IPS-11a (cell line): ENCODE measurements around the gene TBX18.

Experiments
- H3K4me3 ChIP-seq: one replicate; pipeline ENCODE4 v1.5.1; 2013; ENCODE audit warnings: low read depth, low read length, control low read depth

TBX18 gene

GRCh38 chr6:84764332-84765049 is at the start of gene TBX18:
Gene TBX18, minus strand, starts transcription at chr6:84764598. Its CDS starts 417 bp downstream, at chr6:84764181.
- peak within 1 kb of the TSS; percentile 50 for H3K4me3 ChIP-seq

- H3K4me3 ChIP-seq: no peak overlapping the region
Observed at GRCh38 chr6:84811351-84811750, 47.0 kb upstream of the TBX18 start.

- H3K4me3 ChIP-seq: no peak overlapping the region
Observed at GRCh38 chr6:84809455-84809854, 45.1 kb upstream of the TBX18 start.

GRCh38 chr6:84808491-84809061 is 44.2 kb upstream of the TBX18 start:
- no peak overlapping the region for H3K4me3 ChIP-seq

- no peak overlapping the region for H3K4me3 ChIP-seq
Observed at GRCh38 chr6:84805145-84805544, 40.7 kb upstream of the TBX18 start.

- no peak overlapping the region for H3K4me3 ChIP-seq
Observed at GRCh38 chr6:84804720-84805119, 40.3 kb upstream of the TBX18 start.

- no peak overlapping the region for H3K4me3 ChIP-seq
Observed at GRCh38 chr6:84801250-84801649, 36.9 kb upstream of the TBX18 start.

- H3K4me3 ChIP-seq: no peak overlapping the region
Observed at GRCh38 chr6:84798257-84798656, 33.9 kb upstream of the TBX18 start.

- H3K4me3 ChIP-seq: no peak overlapping the region
Observed at GRCh38 chr6:84796343-84796742, 31.9 kb upstream of the TBX18 start.

GRCh38 chr6:84791927-84792326 is 27.5 kb upstream of the TBX18 start:
- no peak overlapping the region for H3K4me3 ChIP-seq

- H3K4me3 ChIP-seq: no peak overlapping the region
Observed at GRCh38 chr6:84791233-84791632, 26.8 kb upstream of the TBX18 start.

- no peak overlapping the region for H3K4me3 ChIP-seq
Observed at GRCh38 chr6:84789170-84789569, 24.8 kb upstream of the TBX18 start.

GRCh38 chr6:84788689-84789088 is 24.3 kb upstream of the TBX18 start:
- H3K4me3 ChIP-seq: no peak overlapping the region

- H3K4me3 ChIP-seq: no peak overlapping the region
Observed at GRCh38 chr6:84785671-84786070, 21.3 kb upstream of the TBX18 start.

GRCh38 chr6:84779917-84780316 is 15.5 kb upstream of the TBX18 start:
- H3K4me3 ChIP-seq: no peak overlapping the region

- H3K4me3 ChIP-seq: no peak overlapping the region
Observed at GRCh38 chr6:84779380-84779779, 15.0 kb upstream of the TBX18 start.

GRCh38 chr6:84777888-84778287 is 13.5 kb upstream of the TBX18 start:
- no peak overlapping the region for H3K4me3 ChIP-seq

- H3K4me3 ChIP-seq: no peak overlapping the region
Observed at GRCh38 chr6:84776392-84776791, 12.0 kb upstream of the TBX18 start.

- H3K4me3 ChIP-seq: no peak overlapping the region
Observed at GRCh38 chr6:84775751-84776150, 11.4 kb upstream of the TBX18 start.

GRCh38 chr6:84774985-84775284 is 10.5 kb upstream of the TBX18 start:
- H3K4me3 ChIP-seq: peak overlapping the region; percentile 21

GRCh38 chr6:84774157-84774984 is 10.0 kb upstream of the TBX18 start:
- H3K4me3 ChIP-seq: peak overlapping the region; percentile 21
